Measurements from ENCODE around the gene ZNF814.

ZNF814 gene

GRCh38 chr19:57814505-57815246, 74.2 kb downstream of the ZNF814 start, which contains the start of gene ZNF552 (continued):
- TF ChIP-seq ZSCAN18 (tag by site-specific recombination; IDR thresholded peaks at IDR 0.05) (no peak), ZNF837 (tag by site-specific recombination; IDR thresholded peaks at IDR 0.05) (no peak), SETDB1 (IDR thresholded peaks at IDR 0.05; ENCODE audit: insufficient read length, low read length) (no peak), ZNF157 (tag by site-specific recombination; IDR thresholded peaks at IDR 0.05) (no peak), ZSCAN5A (tag by site-specific recombination; IDR thresholded peaks at IDR 0.05) (no peak), SCRT2 (tag by site-specific recombination; IDR thresholded peaks at IDR 0.05) (peak; percentile 85), CTCF (tag by site-specific recombination; IDR thresholded peaks at IDR 0.05) (peak; percentile 19; the same call in 1 of the 2 replicates), INSM2 (tag by site-specific recombination; IDR thresholded peaks at IDR 0.05) (no peak), ZBTB26 (tag by site-specific recombination; optimal IDR thresholded peaks at IDR 0.05) (peak; percentile 17), ZNF707 (tag by site-specific recombination; IDR thresholded peaks at IDR 0.05) (no peak), KLF17 (tag by site-specific recombination; IDR thresholded peaks at IDR 0.05) (no peak), ZNF692 (tag by site-specific recombination; IDR thresholded peaks at IDR 0.05) (peak; percentile 53; the same call in 1 of the 2 replicates), ZNF530 (tag by site-specific recombination; IDR thresholded peaks at IDR 0.05; ENCODE audit: low read depth) (no peak), ZNF214 (tag by site-specific recombination; IDR thresholded peaks at IDR 0.05; ENCODE audit: borderline replicate concordance) (no peak), KLF16 (tag by site-specific recombination; IDR thresholded peaks at IDR 0.05) (0 out of 2 replicates have a peak, but pooled peaks have one; percentile 41), GLIS2 (tag by site-specific recombination; IDR thresholded peaks at IDR 0.05) (no peak), ZBTB6 (tag by site-specific recombination; IDR thresholded peaks at IDR 0.05) (no peak), ZNF747 (tag by site-specific recombination; IDR thresholded peaks at IDR 0.05) (no peak), BCL11B (tag by site-specific recombination; IDR thresholded peaks at IDR 0.05; ENCODE audit: low read depth) (no peak)

All from HEK293 (cell line).